GM23248 (cell line): ENCODE measurements around the gene MSH3. TPM values are rescaled to one million over a fixed set of nuclear protein-coding genes. Genes with fewer than 3 reads are reported as not detected.

Experiments used
- DNase-seq: peaks from one replicate; pipeline ENCODE4 v3.0.0-alpha.2; 2015
- H2AFZ ChIP-seq: fragments of 200-600 bp; sonication (generic); 2 replicates; pipeline ENCODE4 v1.6.1; 2016; ENCODE audit warnings: antibody characterized with exemption
- H3F3A ChIP-seq: fragments of 200-600 bp; sonication (generic); 2 replicates; pipeline ENCODE4 v1.6.1; 2016; ENCODE audit warnings: mild to moderate bottlenecking, antibody characterized with exemption, mixed run types; ENCODE audit not compliant: insufficient read depth
- H3K27ac ChIP-seq: fragments of 200-600 bp; sonication (generic); 2 replicates; pipeline ENCODE4 v1.5.1; 2016; ENCODE audit warnings: mild to moderate bottlenecking
- H3K27me3 ChIP-seq: fragments of 200-600 bp; sonication (generic); replicated peaks from 2 replicates; pipeline ENCODE4 v1.6.1; 2016; ENCODE audit warnings: mild to moderate bottlenecking; ENCODE audit not compliant: insufficient read depth
- H3K36me3 ChIP-seq: fragments of 200-600 bp; sonication (generic); 2 replicates; pipeline ENCODE4 v1.6.1; 2016; ENCODE audit warnings: low read depth, mild to moderate bottlenecking
- H3K4me1 ChIP-seq: fragments of 200-600 bp; sonication (generic); 2 replicates; pipeline ENCODE4 v1.6.1; 2016; ENCODE audit warnings: mild to moderate bottlenecking; ENCODE audit not compliant: insufficient read depth
- H3K4me2 ChIP-seq: fragments of 200-600 bp; sonication (generic); one replicate; pipeline ENCODE4 v1.6.1; 2016; ENCODE audit warnings: mild to moderate bottlenecking; ENCODE audit not compliant: unreplicated experiment
- H3K4me3 ChIP-seq: fragments of 200-600 bp; sonication (generic); 2 replicates; pipeline ENCODE4 v1.5.1; 2016; ENCODE audit warnings: mild to moderate bottlenecking
- H3K79me2 ChIP-seq: fragments of 200-600 bp; sonication (generic); 2 replicates; pipeline ENCODE4 v1.6.1; 2016; ENCODE audit warnings: mild to moderate bottlenecking; ENCODE audit not compliant: insufficient read depth
- H3K9ac ChIP-seq: fragments of 200-600 bp; sonication (generic); 2 replicates; pipeline ENCODE4 v1.6.1; 2016; ENCODE audit warnings: mild to moderate bottlenecking
- H3K9me2 ChIP-seq: fragments of 200-600 bp; sonication (generic); 2 replicates; pipeline ENCODE4 v1.6.1; 2016; ENCODE audit warnings: mixed run types, mild to moderate bottlenecking, moderate library complexity; ENCODE audit not compliant: insufficient read depth
- H3K9me3 ChIP-seq: fragments of 200-600 bp; sonication (generic); one replicate; pipeline ENCODE4 v1.6.1; 2017; ENCODE audit warnings: low read depth
- H4K20me1 ChIP-seq: fragments of 200-600 bp; sonication (generic); 2 replicates; pipeline ENCODE4 v1.6.0; 2016; ENCODE audit not compliant: insufficient read depth
- EZH2 ChIP-seq: fragments of 200-600 bp; sonication (generic); IDR thresholded peaks from 2 replicates; pipeline ENCODE4 v1.6.1; 2018; ENCODE audit warnings: antibody characterized with exemption, mild to moderate bottlenecking; ENCODE audit not compliant: insufficient read depth, poor library complexity, severe bottlenecking
- EZH2phosphoT487 ChIP-seq: fragments of 200-600 bp; sonication (generic); IDR thresholded peaks from 2 replicates; pipeline ENCODE4 v1.6.1; 2018; ENCODE audit warnings: antibody characterized with exemption, moderate library complexity, mild to moderate bottlenecking, low read depth; ENCODE audit not compliant: insufficient read depth
- WGBS, 2 experiments: methylation state at CpG; one replicate each; pipeline ENCODE4 v1.1.6; 2015 to 2017; ENCODE audit warnings: low lambda C conversion rate in 2 of 2, low coverage in 1 of 2; ENCODE audit errors: missing lambda C conversion rate in 2 of 2; 5-methylcytosine and 5-hydroxymethylcytosine counted together
- in situ Hi-C: fragments of 300-500 bp; cut with MboI; formaldehyde crosslinking; loops from 2 replicates; pipeline ENCODE4 v1.15.0; 2020
- polyA plus RNA-seq: library from polyadenylated mRNA; unstranded; fragments of >200 nt; fragmentation: Nextera tagmentation; extraction: Ambion mirVana; gene quantifications from 2 replicates; pipeline ENCODE4 v1.2.1, GENCODE V29; 2016
- total RNA-seq: library from RNA; depleted of rRNA; stranded (reverse); fragments of >200 nt; shearing (Covaris generic); gene quantifications from 2 replicates; pipeline ENCODE4 v1.2.3, GENCODE V29; 2014; rRNA removed

The MSH3 gene
- total RNA-seq = 11.7 and 15.9 TPM in 2 replicates
- polyA plus RNA-seq = 13.5 and 14.0 TPM in 2 replicates

DNA sequence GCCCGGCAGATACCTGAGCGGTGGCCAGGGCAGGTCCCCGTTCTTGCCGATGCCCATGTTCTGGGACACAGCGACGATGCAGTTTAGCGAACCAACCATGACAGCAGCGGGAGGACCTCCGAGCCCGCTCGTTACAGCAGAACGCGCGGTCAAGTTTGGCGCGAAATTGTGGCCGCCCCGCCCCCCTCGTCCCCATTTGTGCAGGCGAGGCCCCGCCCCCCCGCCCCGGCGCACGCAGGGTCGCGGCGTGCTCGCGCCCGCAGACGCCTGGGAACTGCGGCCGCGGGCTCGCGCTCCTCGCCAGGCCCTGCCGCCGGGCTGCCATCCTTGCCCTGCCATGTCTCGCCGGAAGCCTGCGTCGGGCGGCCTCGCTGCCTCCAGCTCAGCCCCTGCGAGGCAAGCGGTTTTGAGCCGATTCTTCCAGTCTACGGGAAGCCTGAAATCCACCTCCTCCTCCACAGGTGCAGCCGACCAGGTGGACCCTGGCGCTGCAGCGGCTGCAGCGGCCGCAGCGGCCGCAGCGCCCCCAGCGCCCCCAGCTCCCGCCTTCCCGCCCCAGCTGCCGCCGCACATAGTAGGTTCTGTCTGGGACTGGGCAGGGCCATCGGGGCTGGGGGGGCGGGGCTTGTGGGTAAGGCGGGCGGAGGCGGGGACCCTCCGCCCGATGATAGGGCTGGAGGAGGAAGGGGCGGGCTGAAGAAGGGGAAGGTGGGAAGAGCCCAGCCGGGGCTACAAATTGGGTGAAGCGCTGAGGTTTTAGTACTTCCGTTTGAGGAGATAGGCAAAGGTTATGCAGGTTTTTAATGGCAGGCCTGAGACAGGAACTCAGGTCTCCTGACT, at the start of gene MSH3, which contains the start of gene DHFR:
Gene MSH3 (plus strand): TSS at position 262 of the 840 bp plus-strand sequence. CDS start 76 bp downstream, at position 338.
Gene DHFR (minus strand): TSS at position 593 of the 840 bp plus-strand sequence. CDS start 494 bp downstream, at position 99.
- no peaks in the 10 kb centered on the region for H3K27me3 ChIP-seq
- peaks cover 1% of the 10 kb centered on the region for H3K36me3 ChIP-seq
- TF ChIP-seq EZH2phosphoT487 (no peak), EZH2 (no peak)
- peaks cover 27% of the 10 kb centered on the region for H3K4me1 ChIP-seq
- H3K9me3 ChIP-seq = no peaks in the 10 kb centered on the region
- WGBS, 2 experiments = 1 to 2% methylated on average over 42 to 49 of the region's 74 CpGs
- in situ Hi-C loops = no loop called here
- DNase-seq = peak; percentile 93
- H3K9ac ChIP-seq = peak within 1 kb of the TSS; percentile 85
- no peaks in the 10 kb centered on the region for H3K9me2 ChIP-seq
- peaks cover 5% of the 10 kb centered on the region; the same call in 1 of the 2 replicates for H3F3A ChIP-seq
- H3K79me2 ChIP-seq = peaks cover 38% of the 10 kb centered on the region
- peak within 1 kb of the TSS; percentile 87 for H3K27ac ChIP-seq
- H3K4me2 ChIP-seq = peak within 1 kb of the TSS; percentile 84
- peak within 1 kb of the TSS; percentile 85 for H3K4me3 ChIP-seq
- no peaks in the 10 kb centered on the region for H4K20me1 ChIP-seq
- peak within 1 kb of the TSS; percentile 90 for H2AFZ ChIP-seq

DNA sequence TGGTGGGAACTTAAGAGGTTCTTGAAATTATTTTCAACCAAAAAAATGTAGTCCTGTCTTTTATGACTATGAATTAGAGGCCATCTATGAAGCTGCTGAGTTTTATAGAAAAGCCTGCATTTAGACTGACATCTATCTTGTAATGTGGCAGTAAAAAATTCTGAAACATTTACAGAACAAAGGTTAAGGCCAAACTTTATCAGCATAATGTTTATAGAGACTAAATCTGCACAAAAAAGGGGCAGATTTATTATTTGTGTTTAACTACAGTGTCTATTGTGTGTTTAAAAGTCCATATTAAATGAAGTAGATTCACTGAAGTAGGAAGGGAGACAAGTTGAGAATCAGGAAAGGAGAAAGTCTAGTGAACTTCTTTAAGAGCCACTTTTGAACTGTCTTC, 47.1 kb upstream of the MSH3 start:
- no peak overlapping the region for H3K4me3 ChIP-seq
- H4K20me1 ChIP-seq = no peaks in the 10 kb centered on the region
- H2AFZ ChIP-seq = no peak overlapping the region
- no peaks in the 10 kb centered on the region for H3K9me2 ChIP-seq
- DNase-seq = no peak
- H3K36me3 ChIP-seq = no peaks in the 10 kb centered on the region
- H3K79me2 ChIP-seq = no peaks in the 10 kb centered on the region
- in situ Hi-C loops = no loop called here
- no peaks in the 10 kb centered on the region for H3K9me3 ChIP-seq
- no peaks in the 10 kb centered on the region for H3F3A ChIP-seq
- no peaks in the 10 kb centered on the region for H3K4me1 ChIP-seq
- H3K27ac ChIP-seq = no peak overlapping the region
- no peak overlapping the region for H3K4me2 ChIP-seq
- no peaks in the 10 kb centered on the region for H3K27me3 ChIP-seq
- no peak overlapping the region for H3K9ac ChIP-seq
- no peak for TF ChIP-seq EZH2

DNA sequence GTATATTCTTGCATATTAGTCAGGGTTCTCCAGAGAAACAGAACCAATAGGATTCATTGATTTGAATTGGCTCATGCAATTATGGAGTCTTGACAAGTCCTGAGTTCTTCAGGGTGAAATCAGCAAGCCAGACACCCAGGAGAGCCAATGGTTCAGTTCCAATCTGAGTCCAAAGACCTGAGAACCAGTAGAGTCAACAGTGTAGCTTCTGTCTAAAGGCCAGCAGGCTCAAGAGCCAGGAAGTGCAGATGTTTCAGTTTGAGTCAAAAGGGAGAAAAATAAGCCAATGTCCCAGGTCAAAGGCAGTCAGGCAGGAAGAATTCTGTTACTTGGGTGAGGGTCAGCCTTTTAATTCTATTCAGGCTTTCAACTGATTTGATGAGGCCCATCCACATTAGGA, 46.6 kb upstream of the MSH3 start:
- Histone ChIP-seq H3F3A (no peaks in the 10 kb centered on the region), H3K9me3 (no peaks in the 10 kb centered on the region), H3K79me2 (no peaks in the 10 kb centered on the region), H3K9ac (no peak overlapping the region), H2AFZ (no peak overlapping the region), H3K4me3 (no peak overlapping the region), H3K4me2 (no peak overlapping the region), H3K27ac (no peak overlapping the region), H3K36me3 (no peaks in the 10 kb centered on the region), H3K27me3 (no peaks in the 10 kb centered on the region), H3K9me2 (no peaks in the 10 kb centered on the region), H3K4me1 (no peaks in the 10 kb centered on the region), H4K20me1 (no peaks in the 10 kb centered on the region)
- TF ChIP-seq EZH2phosphoT487 = no peak
- TF ChIP-seq EZH2 = no peak
- in situ Hi-C loops = no loop called here
- no peak for DNase-seq

DNA sequence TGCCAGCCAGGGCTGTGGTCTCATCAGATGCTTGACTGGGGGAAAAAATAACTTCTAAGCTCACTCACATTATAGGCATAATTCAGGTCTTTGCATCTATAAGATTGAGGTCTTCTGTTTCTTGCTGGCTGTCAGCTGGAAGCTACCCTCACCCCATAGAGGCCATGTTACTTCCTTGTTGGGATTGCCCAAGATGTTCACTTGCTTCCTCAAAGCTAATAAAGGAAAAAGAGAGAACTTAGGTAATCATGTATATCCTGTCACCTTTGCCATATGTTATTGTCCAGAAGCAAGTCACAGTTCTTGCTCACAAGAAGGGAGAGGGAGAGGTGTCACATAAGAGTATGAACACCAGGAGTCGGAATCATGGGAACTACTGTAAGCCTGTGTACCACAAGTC, 45.7 kb upstream of the MSH3 start:
- 90 to 93% methylated on average over 1 of the region's 1 CpG for WGBS, 2 experiments
- Histone ChIP-seq H3K9me2 (no peaks in the 10 kb centered on the region), H3K9ac (no peak overlapping the region), H3K36me3 (no peaks in the 10 kb centered on the region), H3K4me2 (no peak overlapping the region), H3K4me3 (no peak overlapping the region), H3K9me3 (no peaks in the 10 kb centered on the region), H3K4me1 (no peaks in the 10 kb centered on the region), H2AFZ (no peak overlapping the region), H3K27ac (no peak overlapping the region), H3K79me2 (no peaks in the 10 kb centered on the region), H4K20me1 (no peaks in the 10 kb centered on the region), H3K27me3 (no peaks in the 10 kb centered on the region), H3F3A (no peaks in the 10 kb centered on the region)
- in situ Hi-C loops = no loop called here
- TF ChIP-seq EZH2phosphoT487 (no peak), EZH2 (no peak)
- no peak for DNase-seq
